Measurements from ENCODE around the gene STUB1. TPM values are rescaled to one million over a fixed set of nuclear protein-coding genes. Genes with fewer than 3 reads are reported as not detected.

Gene STUB1
- total RNA-seq, 6 experiments from 2014 or later, result 128 to 161 (median 141) TPM

- Mint-ChIP-seq H3K9me3 (no peaks in the 10 kb centered on the region), H3K4me3 (no peak overlapping the region), H3K4me1 (ENCODE audit: low read depth) (peaks cover 10% of the 10 kb centered on the region), H3K27ac (no peak overlapping the region), H3K36me3 (ENCODE audit: low read depth) (peaks cover 7% of the 10 kb centered on the region; the same call in 1 of the 2 replicates), H3K27me3 (ENCODE audit: insufficient read depth) (peaks cover 5% of the 10 kb centered on the region)
- no peak for DNase-seq
- no peak for TF ChIP-seq CTCF (IDR thresholded peaks at IDR 0.05)
Measured at GRCh38 chr16:676913-677312, 3.3 kb upstream of the STUB1 start.

DNA sequence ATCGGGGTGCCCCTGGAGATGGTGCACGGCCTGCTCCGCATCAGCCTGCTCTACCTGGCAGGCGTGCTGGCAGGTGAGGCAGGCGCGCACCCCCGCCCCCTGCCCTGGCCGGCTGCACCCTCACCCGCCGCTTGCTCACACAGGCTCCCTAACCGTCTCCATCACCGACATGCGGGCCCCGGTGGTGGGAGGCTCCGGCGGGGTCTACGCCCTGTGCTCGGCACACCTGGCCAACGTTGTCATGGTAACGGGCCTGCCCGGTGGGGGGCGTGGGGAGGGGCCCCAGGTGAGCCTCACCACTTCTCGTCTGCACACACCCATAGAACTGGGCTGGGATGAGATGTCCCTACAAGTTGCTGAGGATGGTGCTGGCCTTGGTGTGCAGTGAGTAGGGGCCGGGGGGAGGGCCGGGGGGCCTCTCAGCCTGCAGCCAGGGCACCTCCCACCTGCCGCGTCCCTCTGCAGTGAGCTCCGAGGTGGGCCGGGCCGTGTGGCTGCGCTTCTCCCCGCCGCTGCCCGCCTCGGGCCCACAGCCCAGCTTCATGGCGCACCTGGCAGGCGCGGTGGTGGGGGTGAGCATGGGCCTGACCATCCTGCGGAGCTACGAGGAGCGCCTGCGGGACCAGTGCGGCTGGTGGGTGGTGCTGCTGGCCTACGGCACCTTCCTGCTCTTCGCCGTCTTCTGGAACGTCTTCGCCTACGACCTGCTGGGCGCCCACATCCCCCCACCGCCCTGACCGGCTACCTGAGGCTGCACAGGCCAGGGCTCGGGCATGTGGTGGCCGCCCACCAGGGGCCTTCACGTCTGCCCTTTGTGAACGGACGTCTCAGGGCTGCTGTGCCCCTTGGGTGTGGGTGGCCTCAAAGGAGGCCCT, 2.7 kb upstream of the STUB1 start:
- Mint-ChIP-seq H3K9me3 (no peaks in the 10 kb centered on the region), H3K36me3 (ENCODE audit: low read depth) (peaks cover 10% of the 10 kb centered on the region; the same call in 1 of the 2 replicates)
- DNase-seq, result no peak

DNA sequence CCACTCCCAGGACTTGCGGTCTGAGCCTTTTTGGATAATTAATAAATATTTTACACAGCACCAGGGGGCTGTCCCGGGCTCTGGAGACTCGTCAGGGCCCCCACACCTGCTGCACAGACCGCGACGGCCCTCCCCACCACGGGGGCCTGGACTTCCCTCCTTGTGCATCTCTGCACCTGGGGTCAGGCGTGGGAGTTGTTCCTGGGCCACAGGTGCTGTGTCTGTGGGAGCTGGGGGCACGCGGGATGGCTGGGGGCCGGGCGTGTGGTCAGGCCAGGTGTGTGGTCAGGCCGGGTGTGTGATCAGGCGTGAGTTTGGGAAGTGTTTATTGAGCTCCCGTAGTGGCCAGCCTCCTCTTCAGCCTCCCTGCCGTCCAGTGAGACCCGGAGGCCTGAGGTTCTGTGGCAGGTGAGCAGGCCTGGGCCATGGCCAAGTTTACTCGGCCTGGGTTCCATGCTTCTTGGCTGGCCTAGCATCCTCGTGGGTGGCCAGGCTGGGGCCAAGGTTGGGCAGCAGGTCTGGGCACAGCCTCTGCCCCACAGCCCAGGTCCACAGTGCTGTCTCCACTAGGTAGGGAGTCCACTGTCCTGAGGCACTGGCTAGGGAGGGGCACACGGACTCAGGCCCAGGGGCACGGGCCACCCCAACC, 1.9 kb upstream of the STUB1 start:
- Mint-ChIP-seq H3K4me1 (ENCODE audit: low read depth) (peaks cover 14% of the 10 kb centered on the region), H3K36me3 (ENCODE audit: low read depth) (peaks cover 12% of the 10 kb centered on the region; the same call in 1 of the 2 replicates), H3K27me3 (ENCODE audit: insufficient read depth) (peaks cover 5% of the 10 kb centered on the region), H3K4me3 (no peak overlapping the region), H3K27ac (no peak overlapping the region), H3K9me3 (no peaks in the 10 kb centered on the region)
- no peak for DNase-seq
- TF ChIP-seq CTCF (IDR thresholded peaks at IDR 0.05), result no peak

More for the DNA sequence above, 2.7 kb upstream of the STUB1 start:
- Mint-ChIP-seq H3K4me3 (no peak overlapping the region), H3K4me1 (ENCODE audit: low read depth) (peaks cover 13% of the 10 kb centered on the region), H3K27me3 (ENCODE audit: insufficient read depth) (peaks cover 5% of the 10 kb centered on the region), H3K27ac (no peak overlapping the region)
- TF ChIP-seq CTCF (IDR thresholded peaks at IDR 0.05), result no peak

DNA sequence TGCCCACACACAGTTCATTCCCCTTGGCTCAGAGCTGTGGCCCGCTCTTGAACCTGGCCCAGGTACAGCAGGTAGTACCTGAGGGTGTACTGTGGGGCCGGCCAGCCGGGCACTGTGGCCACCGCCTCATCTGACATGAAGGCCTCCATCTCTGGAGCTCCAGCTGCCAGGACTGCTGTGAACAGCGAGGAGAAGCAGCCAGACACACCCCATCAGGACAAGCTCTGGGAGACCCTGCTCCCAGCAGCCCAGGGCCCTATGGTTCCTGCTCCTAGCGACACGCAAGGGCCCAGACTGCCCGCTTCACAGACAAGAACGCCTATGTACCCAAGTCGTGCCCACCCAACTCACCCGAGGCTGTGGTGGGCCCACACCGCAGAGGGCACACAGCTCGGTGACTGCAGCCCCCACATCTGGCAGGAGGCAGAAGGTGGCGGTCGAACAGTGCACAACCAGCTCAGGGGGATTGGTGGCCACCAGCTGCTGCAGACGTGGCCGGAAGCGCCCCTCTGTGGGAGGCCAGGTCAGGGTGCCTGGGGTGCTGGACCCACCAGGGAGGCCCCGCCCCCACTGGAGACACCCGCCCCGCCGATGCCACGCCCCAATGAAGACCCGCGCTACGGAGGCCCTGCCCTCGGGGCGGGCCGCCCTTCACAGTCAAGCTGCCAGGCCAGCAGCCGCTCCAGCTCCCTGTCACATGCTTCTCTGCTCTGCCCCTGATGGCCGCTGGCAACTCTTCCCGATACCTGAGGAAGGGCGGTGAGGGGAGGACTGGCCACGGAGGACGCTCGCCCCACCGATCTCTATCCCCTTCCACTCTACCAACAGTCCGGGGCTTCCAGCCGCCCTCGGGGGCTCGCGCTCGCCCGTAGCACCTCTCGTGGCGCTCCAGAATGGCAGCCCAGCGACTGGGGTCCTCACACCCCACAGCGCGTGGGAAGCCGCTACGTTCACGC, 1.1 kb upstream of the STUB1 start:
- Mint-ChIP-seq H3K27ac (peak overlapping the region; percentile 49), H3K9me3 (no peaks in the 10 kb centered on the region), H3K27me3 (ENCODE audit: insufficient read depth) (peaks cover 5% of the 10 kb centered on the region), H3K4me3 (peak overlapping the region; percentile 72), H3K4me1 (ENCODE audit: low read depth) (peaks cover 14% of the 10 kb centered on the region), H3K36me3 (ENCODE audit: low read depth) (peaks cover 12% of the 10 kb centered on the region; the same call in 1 of the 2 replicates)
- peak; percentile 34 for DNase-seq
- no peak for TF ChIP-seq CTCF (IDR thresholded peaks at IDR 0.05)

DNA sequence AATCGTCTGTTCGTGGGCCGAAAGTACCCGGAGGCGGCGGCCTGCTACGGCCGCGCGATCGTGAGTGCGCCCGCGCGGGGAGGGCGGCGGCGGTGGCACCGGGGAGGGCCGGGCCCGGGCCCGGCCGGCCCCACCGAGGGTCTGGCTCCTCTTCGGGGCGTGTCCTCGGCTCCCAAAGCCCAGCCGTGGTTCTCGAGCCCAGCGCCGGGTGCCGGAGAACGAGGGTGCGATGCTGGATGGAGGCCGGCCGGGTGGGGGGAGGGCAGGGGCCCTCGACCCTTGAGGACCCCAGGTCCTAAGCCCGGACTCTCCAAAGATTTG, 375 bp downstream of the STUB1 start:
- Mint-ChIP-seq H3K4me1 (ENCODE audit: low read depth) (peaks cover 14% of the 10 kb centered on the region), H3K27ac (peak overlapping the region; percentile 71; the same call in 1 of the 2 replicates), H3K27me3 (ENCODE audit: insufficient read depth) (peaks cover 3% of the 10 kb centered on the region; the same call in 1 of the 2 replicates), H3K9me3 (no peaks in the 10 kb centered on the region), H3K36me3 (ENCODE audit: low read depth) (peaks cover 12% of the 10 kb centered on the region; the same call in 1 of the 2 replicates), H3K4me3 (peak overlapping the region; percentile 90)
- no peak for TF ChIP-seq CTCF (IDR thresholded peaks at IDR 0.05)
- no peak for DNase-seq

Data from HFFc6 (cell line).